ENCODE data around the gene RHD.
"Not testable (repeated sequence)": the region's sequence is repeated elsewhere in the genome, so short reads cannot be mapped to it uniquely, and the experiment has no call there.

GRCh38 chr1:25378367-25378766 is 106.1 kb downstream of the RHD start:
- not testable (repeated sequence) for TF ChIP-seq CTCF, POLR2A (IDR thresholded peaks at IDR 0.05)

Data from right lobe of liver (tissue), 4 donors.